NCI-H1105 treated with DMSO at 0.1 percent for 48 hours (cell line): ENCODE results near the gene KCNQ1.
A peak's percentile ranks its signal among the peaks of the same experiment; 100 is the strongest.

ENCODE experiments used
- DNase-seq: peaks from one replicate; lab custom pipeline; 2025; lab: John Stamatoyannopoulos, UW

KCNQ1 gene

GRCh38 chr11:2686360-2687222, 241.8 kb downstream of the KCNQ1 start:
- no peak for DNase-seq

- no peak for DNase-seq
Measured at GRCh38 chr11:2687223-2687530, 242.4 kb downstream of the KCNQ1 start.

- no peak for DNase-seq
Measured at GRCh38 chr11:2687782-2688191, 243.0 kb downstream of the KCNQ1 start.

GRCh38 chr11:2688381-2689231, 243.8 kb downstream of the KCNQ1 start:
- DNase-seq = no peak

- no peak for DNase-seq
Measured at GRCh38 chr11:2689651-2690575, 245.1 kb downstream of the KCNQ1 start.

- no peak for DNase-seq
Measured at GRCh38 chr11:2690596-2691354, 246.0 kb downstream of the KCNQ1 start.

GRCh38 chr11:2691355-2691761, 246.6 kb downstream of the KCNQ1 start:
- no peak for DNase-seq

GRCh38 chr11:2691991-2692875, 247.4 kb downstream of the KCNQ1 start:
- peak; percentile 76 for DNase-seq

- no peak for DNase-seq
Measured at GRCh38 chr11:2693271-2694261, 248.8 kb downstream of the KCNQ1 start.

- DNase-seq = no peak
Measured at GRCh38 chr11:2694495-2694894, 249.7 kb downstream of the KCNQ1 start.

- DNase-seq = no peak
Measured at GRCh38 chr11:2694995-2695939, 250.5 kb downstream of the KCNQ1 start.

- DNase-seq = no peak
Measured at GRCh38 chr11:2696455-2696854, 251.6 kb downstream of the KCNQ1 start.

GRCh38 chr11:2697866-2698265, 253.1 kb downstream of the KCNQ1 start:
- no peak for DNase-seq

GRCh38 chr11:2698386-2699184, 253.8 kb downstream of the KCNQ1 start:
- no peak for DNase-seq

GRCh38 chr11:2699185-2699530, 254.3 kb downstream of the KCNQ1 start:
- DNase-seq = no peak

GRCh38 chr11:2699531-2700414, 255.0 kb downstream of the KCNQ1 start, which contains the start of gene KCNQ1OT1:
Gene KCNQ1OT1, minus strand, starts transcription at chr11:2699994.
- peak; percentile 88 for DNase-seq
